ENCODE measurements around the gene CHAF1B. TPM values are rescaled to one million over a fixed set of nuclear protein-coding genes. Genes with fewer than 3 reads are reported as not detected.

Gene CHAF1B
- total RNA-seq, 4 donors from 2014 or later = 0.31 to 2.1 (median 1.1) TPM

DNA sequence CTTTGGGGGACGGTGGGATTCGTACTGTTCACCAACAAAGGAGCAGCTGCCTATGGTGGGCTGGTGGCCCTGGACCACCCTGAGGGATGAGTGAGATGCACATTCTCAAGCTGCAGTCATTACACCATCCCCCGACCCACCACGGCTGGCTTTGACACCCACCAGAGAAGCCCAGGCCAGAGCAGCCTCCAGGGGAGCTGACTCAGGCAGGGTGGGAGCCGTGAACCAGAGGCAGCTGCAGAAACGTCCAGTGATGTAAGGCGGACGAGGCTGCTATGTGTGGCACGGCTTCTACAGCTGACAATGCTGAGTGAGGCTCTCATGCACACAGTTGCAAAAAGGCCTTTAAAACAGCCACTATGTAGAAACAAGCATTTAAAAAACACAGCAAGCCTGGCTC is 40.1 kb downstream of the CHAF1B start:
- no peak for ATAC-seq
- TF ChIP-seq, protein P1, sequence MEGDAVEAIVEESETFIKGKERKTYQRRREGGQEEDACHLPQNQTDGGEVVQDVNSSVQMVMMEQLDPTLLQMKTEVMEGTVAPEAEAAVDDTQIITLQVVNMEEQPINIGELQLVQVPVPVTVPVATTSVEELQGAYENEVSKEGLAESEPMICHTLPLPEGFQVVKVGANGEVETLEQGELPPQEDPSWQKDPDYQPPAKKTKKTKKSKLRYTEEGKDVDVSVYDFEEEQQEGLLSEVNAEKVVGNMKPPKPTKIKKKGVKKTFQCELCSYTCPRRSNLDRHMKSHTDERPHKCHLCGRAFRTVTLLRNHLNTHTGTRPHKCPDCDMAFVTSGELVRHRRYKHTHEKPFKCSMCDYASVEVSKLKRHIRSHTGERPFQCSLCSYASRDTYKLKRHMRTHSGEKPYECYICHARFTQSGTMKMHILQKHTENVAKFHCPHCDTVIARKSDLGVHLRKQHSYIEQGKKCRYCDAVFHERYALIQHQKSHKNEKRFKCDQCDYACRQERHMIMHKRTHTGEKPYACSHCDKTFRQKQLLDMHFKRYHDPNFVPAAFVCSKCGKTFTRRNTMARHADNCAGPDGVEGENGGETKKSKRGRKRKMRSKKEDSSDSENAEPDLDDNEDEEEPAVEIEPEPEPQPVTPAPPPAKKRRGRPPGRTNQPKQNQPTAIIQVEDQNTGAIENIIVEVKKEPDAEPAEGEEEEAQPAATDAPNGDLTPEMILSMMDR (IDR thresholded peaks at IDR 0.05) = no peak
- TF ChIP-seq POLR2A (IDR thresholded peaks at IDR 0.05) (no peak), EP300 (IDR thresholded peaks at IDR 0.05) (no peak), POLR2AphosphoS5 (IDR thresholded peaks at IDR 0.05) (no peak)

DNA sequence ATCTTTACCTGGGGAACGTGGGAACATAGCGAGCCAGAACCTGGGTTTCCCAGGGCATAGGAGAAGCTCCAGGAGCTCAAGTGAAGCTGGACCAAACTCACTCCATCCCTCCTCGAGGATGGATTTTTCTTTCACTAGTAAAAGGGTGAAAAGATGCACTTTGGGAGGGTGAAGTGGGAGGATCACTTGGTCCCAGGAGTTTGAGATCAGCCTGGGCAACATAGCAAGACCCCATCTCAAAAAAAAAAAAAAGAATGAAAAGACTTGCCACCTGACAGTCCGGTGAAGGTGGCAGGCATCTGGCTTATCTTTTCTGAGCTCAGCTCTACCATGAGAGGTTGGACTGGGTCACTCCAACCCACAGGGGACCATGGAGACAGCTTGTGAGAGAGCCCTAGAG is 42.3 kb downstream of the CHAF1B start:
- no peak for ATAC-seq
- no peak for TF ChIP-seq POLR2AphosphoS5 (IDR thresholded peaks at IDR 0.05)
- TF ChIP-seq POLR2A (IDR thresholded peaks at IDR 0.05) = no peak
- TF ChIP-seq, protein P1 (IDR thresholded peaks at IDR 0.05) = no peak
- TF ChIP-seq EP300 (IDR thresholded peaks at IDR 0.05) = no peak
- no peak overlapping the region for H3K27ac ChIP-seq
- H3K4me3 ChIP-seq = no peak overlapping the region
- H3K4me1 ChIP-seq = no peaks in the 10 kb centered on the region
- WGBS, 2 donors (ENCODE audit: low coverage in 1 of 2) = 100% methylated on average over 4 of the region's 4 CpGs; no CpG with 5 or more reads in 1 of the 2 donors
- no peaks in the 10 kb centered on the region for H3K36me3 ChIP-seq
- H3K27me3 ChIP-seq = no peaks in the 10 kb centered on the region
- H3K9me3 ChIP-seq = no peaks in the 10 kb centered on the region

More for the DNA sequence above, 40.1 kb downstream of the CHAF1B start:
- no peaks in the 10 kb centered on the region for H3K27me3 ChIP-seq
- H3K27ac ChIP-seq = no peak overlapping the region
- no peaks in the 10 kb centered on the region for H3K4me1 ChIP-seq
- H3K36me3 ChIP-seq = no peaks in the 10 kb centered on the region
- no peaks in the 10 kb centered on the region for H3K9me3 ChIP-seq
- 100% methylated on average over 2 of the region's 9 CpGs; no CpG with 5 or more reads in 1 of the 2 donors for WGBS, 2 donors (ENCODE audit: low coverage in 1 of 2)
- no peak overlapping the region for H3K4me3 ChIP-seq

DNA sequence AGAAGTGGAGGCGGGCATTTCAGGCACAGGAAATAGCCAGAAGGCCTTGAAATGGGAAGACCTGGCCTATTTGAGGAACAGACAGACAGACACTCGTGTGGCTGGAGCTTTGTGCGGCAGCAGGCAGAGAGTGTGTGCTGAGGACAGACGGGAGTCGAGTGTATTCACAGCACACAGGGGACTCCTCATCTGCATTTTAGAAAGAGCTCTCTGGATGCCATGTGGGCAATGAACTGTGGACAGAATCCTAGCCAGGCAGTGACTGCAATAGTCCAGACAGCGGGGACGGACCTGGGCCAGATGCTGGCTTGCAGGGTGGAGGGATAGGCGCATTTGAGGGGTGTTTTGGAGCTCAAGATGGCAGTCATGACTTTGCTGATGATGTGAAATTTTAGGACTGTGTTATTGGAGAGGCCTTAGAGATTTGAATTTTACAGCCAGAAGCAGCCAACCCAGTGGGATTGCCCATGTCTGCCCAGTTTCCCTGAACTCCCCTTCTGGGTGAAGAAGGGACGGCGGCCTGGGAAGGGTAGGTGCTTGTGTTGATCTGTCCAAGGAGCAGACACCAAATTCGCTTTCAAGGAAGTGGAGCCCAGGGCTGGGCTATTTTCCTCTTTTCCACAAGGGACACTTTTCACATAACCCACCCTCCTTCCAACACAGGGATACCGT is 43.7 kb downstream of the CHAF1B start:
- TF ChIP-seq, protein P1 (IDR thresholded peaks at IDR 0.05) = no peak
- no peak for TF ChIP-seq POLR2A (IDR thresholded peaks at IDR 0.05)
- no peak for TF ChIP-seq EP300 (IDR thresholded peaks at IDR 0.05)
- no peak for TF ChIP-seq POLR2AphosphoS5 (IDR thresholded peaks at IDR 0.05)
- WGBS, 2 donors (ENCODE audit: low coverage in 1 of 2) = 83 to 86% methylated on average over 6 to 7 of the region's 12 CpGs
- H3K9me3 ChIP-seq = no peaks in the 10 kb centered on the region
- ATAC-seq = no peak
- H3K4me3 ChIP-seq = no peak overlapping the region
- H3K4me1 ChIP-seq = no peaks in the 10 kb centered on the region
- H3K27me3 ChIP-seq = no peaks in the 10 kb centered on the region
- peak overlapping the region in 2 of 4 donors; percentile 51 to 75 for H3K27ac ChIP-seq
- H3K36me3 ChIP-seq = no peaks in the 10 kb centered on the region

DNA sequence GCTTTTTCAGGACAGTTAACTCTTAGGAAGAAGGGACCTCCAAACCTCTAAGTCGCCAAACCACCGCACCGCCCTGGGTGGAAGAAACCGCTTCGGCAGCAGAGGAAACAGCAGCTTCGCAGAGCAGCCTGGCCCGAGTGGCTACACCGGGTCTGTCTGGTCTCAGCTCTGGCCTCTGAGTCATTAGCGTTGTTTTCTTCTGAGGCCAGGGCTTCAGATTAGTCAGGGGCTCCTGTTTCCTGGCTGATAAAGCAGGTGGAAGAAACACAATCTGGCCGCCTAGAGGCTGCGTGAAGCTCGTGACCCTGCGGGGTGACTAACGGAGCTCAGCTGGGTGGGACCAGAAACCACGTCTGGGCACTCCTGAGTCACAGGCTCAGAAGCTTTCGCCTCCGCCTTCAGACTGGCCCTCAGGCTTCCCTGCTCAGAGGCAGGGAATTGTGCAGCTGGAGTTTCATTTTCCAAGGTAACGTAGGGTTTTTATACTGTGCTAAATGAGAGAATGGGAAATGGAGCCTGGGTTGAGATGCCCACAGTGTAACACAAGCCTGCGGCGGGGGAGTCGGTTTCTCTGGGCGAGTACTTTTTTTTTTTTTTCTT is 44.9 kb downstream of the CHAF1B start:
- ATAC-seq = peak; percentile 97
- WGBS, 2 donors (ENCODE audit: low coverage in 1 of 2) = 18 to 48% methylated on average over 5 to 9 of the region's 22 CpGs
- no peak for TF ChIP-seq EP300 (IDR thresholded peaks at IDR 0.05)
- TF ChIP-seq, protein P1 (IDR thresholded peaks at IDR 0.05) = peak in 2 of 4 experiments; percentile 14 to 17
- peak in 1 of 2 donors; percentile 13 for TF ChIP-seq POLR2A (IDR thresholded peaks at IDR 0.05)
- TF ChIP-seq POLR2AphosphoS5 (IDR thresholded peaks at IDR 0.05) = peak; percentile 64
- peak overlapping the region in 1 of 2 donors; percentile 10 for H3K4me3 ChIP-seq
- H3K36me3 ChIP-seq = no peaks in the 10 kb centered on the region
- no peaks in the 10 kb centered on the region for H3K27me3 ChIP-seq
- no peaks in the 10 kb centered on the region for H3K9me3 ChIP-seq
- H3K4me1 ChIP-seq = no peaks in the 10 kb centered on the region
- H3K27ac ChIP-seq = peak overlapping the region in 3 of 4 donors; percentile 51 to 75 (median 71)
